PC-9 (cell line): ENCODE results near the gene EGFR. TPM values are rescaled to one million over a fixed set of nuclear protein-coding genes. Genes with fewer than 3 reads are reported as not detected.

Experiments
- BruUV-seq: library from RNA; stranded (reverse); fragments of 400-500 nt; replicated peaks from 2 replicates; lab custom pipeline; 2021; lab: Mats Ljungman, UMichigan
- CTCF ChIA-PET: fragments of 300-600 bp; sonication (Branson Sonifier 250); formaldehyde crosslinking; loops from one replicate; lab custom pipeline; 2022; ENCODE audit warnings: antibody characterized with exemption; lab: Charles Lee
- POLR2A ChIA-PET: fragments of 300-600 bp; sonication (Branson Sonifier 250); formaldehyde crosslinking; loops from one replicate; lab custom pipeline; 2022; ENCODE audit warnings: antibody characterized with exemption; ENCODE audit not compliant: unreplicated experiment; lab: Charles Lee
- DNase-seq, 2 experiments: peaks; one replicate each; pipeline versions ENCODE4 v3.0.0 to v3.0.0-alpha.2; 2015 to 2022; ENCODE audit warnings: mixed read lengths in 1 of 2
- H2AFZ ChIP-seq: fragments of 200-600 bp; sonication (generic); 2 replicates; pipeline ENCODE4 v1.8.1; 2017; ENCODE audit warnings: antibody characterized with exemption
- H3F3A ChIP-seq: fragments of 200-600 bp; sonication (generic); 2 replicates; pipeline ENCODE4 v1.8.1; 2017; ENCODE audit warnings: antibody characterized with exemption, mild to moderate bottlenecking, low read depth; ENCODE audit not compliant: insufficient read depth
- H3K27ac ChIP-seq: fragments of 200-600 bp; sonication (generic); 2 replicates; pipeline ENCODE4 v1.6.1; 2016; ENCODE audit warnings: mixed run types
- H3K27me3 ChIP-seq: fragments of 200-600 bp; sonication (generic); 2 replicates; pipeline ENCODE4 v1.6.1; 2016; ENCODE audit warnings: low read depth, mixed run types; ENCODE audit not compliant: insufficient read depth
- H3K36me3 ChIP-seq: fragments of 200-600 bp; sonication (generic); 2 replicates; pipeline ENCODE4 v1.6.1; 2016; ENCODE audit warnings: low read depth, mixed run types
- H3K4me1 ChIP-seq: fragments of 200-600 bp; sonication (generic); replicated peaks from 2 replicates; pipeline ENCODE4 v1.6.1; 2016; ENCODE audit warnings: mixed run types; ENCODE audit not compliant: insufficient read depth
- H3K4me2 ChIP-seq: fragments of 200-600 bp; sonication (generic); 2 replicates; pipeline ENCODE4 v1.6.1; 2017; ENCODE audit warnings: mixed run types
- H3K4me3 ChIP-seq: fragments of 200-600 bp; sonication (generic); 2 replicates; pipeline ENCODE4 v1.6.1; 2016; ENCODE audit warnings: mixed run types
- H3K79me2 ChIP-seq: fragments of 200-600 bp; sonication (generic); 2 replicates; pipeline ENCODE4 v1.6.1; 2017; ENCODE audit warnings: low read depth, mixed run types
- H3K9me2 ChIP-seq: fragments of 200-600 bp; sonication (generic); 2 replicates; pipeline ENCODE4 v1.8.1; 2017; ENCODE audit warnings: mild to moderate bottlenecking; ENCODE audit not compliant: insufficient read depth
- H3K9me3 ChIP-seq: fragments of 200-600 bp; sonication (generic); 2 replicates; pipeline ENCODE4 v1.8.1; 2016; ENCODE audit warnings: low read depth; ENCODE audit not compliant: insufficient read depth
- H4K20me1 ChIP-seq: fragments of 200-600 bp; sonication (generic); 2 replicates; pipeline ENCODE4 v1.8.1; 2017; ENCODE audit not compliant: insufficient read depth
- EZH2 ChIP-seq: fragments of 200-600 bp; sonication (generic); IDR thresholded peaks from 2 replicates; pipeline ENCODE4 v1.8.0; 2017; ENCODE audit warnings: antibody characterized with exemption, low read depth
- intact Hi-C: fragments of 100-400 bp; cut with micrococcal nuclease; formaldehyde crosslinking; loops from one replicate; pipeline ENCODE4 v1.10.0; 2022; ENCODE audit not compliant: unreplicated experiment
- total RNA-seq: library from RNA; stranded (reverse); gene quantifications from 2 replicates; pipeline ENCODE4 v1.2.3, GENCODE V29; 2021
- TF ChIP-seq, protein P1 (sequence below): fragments of 200-600 bp; sonication (generic); conservative IDR thresholded peaks from 2 replicates; pipeline ENCODE4 v1.6.1; 2017; ENCODE audit warnings: mixed run types, antibody characterized with exemption, mild to moderate bottlenecking, moderate library complexity

Gene EGFR
- total RNA-seq, 1 experiment from 2014 or later, result 342 TPM

DNA sequence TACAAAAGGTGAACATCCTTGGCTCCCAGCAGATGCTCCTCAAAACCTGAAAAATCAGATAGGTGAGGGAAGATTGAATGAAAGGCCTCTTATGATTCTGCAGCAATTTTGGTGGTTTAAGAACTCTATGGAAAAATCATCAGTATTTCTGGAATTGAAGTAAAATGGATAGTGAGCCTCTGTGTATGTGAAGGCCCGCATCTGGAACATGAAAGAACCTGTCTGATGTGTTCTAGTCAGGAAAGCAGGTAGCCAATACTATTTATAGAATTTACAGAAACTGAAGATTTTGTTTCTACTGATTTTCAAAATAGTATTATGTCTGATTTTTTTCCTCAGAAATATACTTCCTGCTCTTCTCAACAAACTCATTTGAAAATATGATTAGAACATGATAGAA is 37.3 kb downstream of the EGFR start:
- H3K27me3 ChIP-seq, result no peaks in the 10 kb centered on the region
- H3K27ac ChIP-seq, result peak overlapping the region; percentile 15
- no peaks in the 10 kb centered on the region for H3K9me2 ChIP-seq
- no peaks in the 10 kb centered on the region for H3K9me3 ChIP-seq
- intact Hi-C loops, result no loop called here
- H3K4me2 ChIP-seq, result no peak overlapping the region
- peaks cover 99% of the 10 kb centered on the region for H3K79me2 ChIP-seq
- peaks cover 59% of the 10 kb centered on the region for H3K36me3 ChIP-seq
- H3K4me3 ChIP-seq, result no peak overlapping the region
- POLR2A ChIA-PET, result no interaction called here
- H2AFZ ChIP-seq, result no peak overlapping the region
- CTCF ChIA-PET, result no interaction called here
- H3F3A ChIP-seq, result peaks cover 70% of the 10 kb centered on the region
- H4K20me1 ChIP-seq, result no peaks in the 10 kb centered on the region
- TF ChIP-seq EZH2, result no peak
- TF ChIP-seq, protein P1, sequence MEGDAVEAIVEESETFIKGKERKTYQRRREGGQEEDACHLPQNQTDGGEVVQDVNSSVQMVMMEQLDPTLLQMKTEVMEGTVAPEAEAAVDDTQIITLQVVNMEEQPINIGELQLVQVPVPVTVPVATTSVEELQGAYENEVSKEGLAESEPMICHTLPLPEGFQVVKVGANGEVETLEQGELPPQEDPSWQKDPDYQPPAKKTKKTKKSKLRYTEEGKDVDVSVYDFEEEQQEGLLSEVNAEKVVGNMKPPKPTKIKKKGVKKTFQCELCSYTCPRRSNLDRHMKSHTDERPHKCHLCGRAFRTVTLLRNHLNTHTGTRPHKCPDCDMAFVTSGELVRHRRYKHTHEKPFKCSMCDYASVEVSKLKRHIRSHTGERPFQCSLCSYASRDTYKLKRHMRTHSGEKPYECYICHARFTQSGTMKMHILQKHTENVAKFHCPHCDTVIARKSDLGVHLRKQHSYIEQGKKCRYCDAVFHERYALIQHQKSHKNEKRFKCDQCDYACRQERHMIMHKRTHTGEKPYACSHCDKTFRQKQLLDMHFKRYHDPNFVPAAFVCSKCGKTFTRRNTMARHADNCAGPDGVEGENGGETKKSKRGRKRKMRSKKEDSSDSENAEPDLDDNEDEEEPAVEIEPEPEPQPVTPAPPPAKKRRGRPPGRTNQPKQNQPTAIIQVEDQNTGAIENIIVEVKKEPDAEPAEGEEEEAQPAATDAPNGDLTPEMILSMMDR, result no peak
- H3K4me1 ChIP-seq, result peaks cover 54% of the 10 kb centered on the region
- BruUV-seq, result no TSS peak
- DNase-seq, result no peak

DNA sequence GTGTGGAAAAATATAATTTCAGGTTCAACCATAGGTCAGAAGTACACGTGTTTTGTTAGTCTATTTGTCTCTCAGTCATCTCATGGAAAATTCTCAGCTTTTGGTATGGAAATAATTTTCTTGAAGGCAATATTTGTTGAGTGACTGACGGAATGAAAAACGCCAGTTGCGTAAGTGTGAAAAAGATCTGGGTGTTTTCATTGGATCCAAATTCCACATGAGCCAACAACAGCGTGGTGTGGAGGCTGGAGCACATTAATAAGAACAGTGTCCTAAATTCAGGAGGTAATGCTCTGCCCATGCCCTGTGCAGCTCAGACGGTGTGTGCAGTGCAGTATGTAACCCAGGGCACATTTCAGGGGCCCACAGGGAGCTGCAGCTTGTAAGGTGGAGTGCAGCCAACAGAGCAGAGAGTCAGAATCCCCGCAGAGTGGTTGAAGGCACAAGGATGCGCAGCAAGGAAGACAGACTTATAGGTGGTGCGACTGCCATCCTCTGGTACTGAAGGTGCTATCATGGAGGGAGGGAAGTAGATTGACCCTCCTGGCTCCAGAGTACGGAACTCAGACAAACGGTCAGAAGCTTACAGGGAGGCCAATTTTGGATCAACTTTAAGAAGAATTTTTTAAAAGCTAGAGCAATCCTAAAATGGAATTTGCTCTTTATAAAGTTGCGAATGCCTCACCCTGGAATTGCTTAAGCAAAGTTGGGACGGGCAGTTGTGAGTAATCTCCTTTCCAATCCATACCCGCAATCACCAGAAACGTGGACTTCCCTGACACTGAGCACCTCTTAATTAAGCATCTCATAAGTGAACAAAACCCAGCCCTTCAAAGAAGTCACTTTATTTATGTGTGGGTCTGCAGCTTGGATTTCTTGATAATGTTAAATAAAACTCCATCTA is 38.0 kb downstream of the EGFR start:
- H3K79me2 ChIP-seq, result peaks cover 99% of the 10 kb centered on the region
- CTCF ChIA-PET, result no interaction called here
- H3K4me2 ChIP-seq, result no peak overlapping the region
- no peak overlapping the region for H2AFZ ChIP-seq
- intact Hi-C loops, result no loop called here
- POLR2A ChIA-PET, result no interaction called here
- peaks cover 66% of the 10 kb centered on the region for H3F3A ChIP-seq
- DNase-seq, result no peak
- H3K4me3 ChIP-seq, result no peak overlapping the region
- no peaks in the 10 kb centered on the region for H4K20me1 ChIP-seq
- H3K27me3 ChIP-seq, result no peaks in the 10 kb centered on the region
- H3K4me1 ChIP-seq, result peaks cover 46% of the 10 kb centered on the region
- peaks cover 54% of the 10 kb centered on the region for H3K36me3 ChIP-seq
- no TSS peak for BruUV-seq
- TF ChIP-seq, protein P1, result no peak
- TF ChIP-seq EZH2, result no peak
- H3K27ac ChIP-seq, result peak overlapping the region; percentile 24
- no peaks in the 10 kb centered on the region for H3K9me3 ChIP-seq
- H3K9me2 ChIP-seq, result no peaks in the 10 kb centered on the region

DNA sequence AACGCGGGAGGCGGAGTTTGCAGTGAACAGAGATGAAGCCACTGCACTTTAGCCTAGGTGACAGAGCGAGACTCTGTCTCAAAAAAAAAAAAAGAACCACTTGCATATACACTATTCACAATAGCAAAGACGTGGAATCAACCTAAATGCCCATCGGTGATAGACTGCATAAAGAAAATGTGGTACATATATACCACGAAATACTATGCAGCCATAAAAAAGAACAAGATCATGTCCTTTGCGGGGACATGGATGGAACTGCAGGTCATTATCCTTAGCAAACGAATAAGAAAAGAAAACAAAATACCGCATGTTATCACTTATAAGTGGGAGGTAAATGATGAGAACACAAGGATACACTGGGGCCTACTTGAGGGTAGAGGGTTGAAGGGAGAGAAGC is 39.5 kb downstream of the EGFR start:
- H3K36me3 ChIP-seq, result peaks cover 67% of the 10 kb centered on the region
- ChIA-PET POLR2A (interaction anchor here (0.6 kb wide), 1 partner anchor 641 kb away, joined by 3 read pairs; no protein-coding TSS in a partner anchor), CTCF (no interaction called here)
- intact Hi-C loops, result no loop called here
- H3K4me2 ChIP-seq, result no peak overlapping the region
- no peak overlapping the region for H3K4me3 ChIP-seq
- H3K79me2 ChIP-seq, result peaks cover 99% of the 10 kb centered on the region
- no peak overlapping the region for H2AFZ ChIP-seq
- no peak for TF ChIP-seq EZH2
- TF ChIP-seq, protein P1, result no peak
- H3K27ac ChIP-seq, result peak overlapping the region; percentile 36; the same call in 1 of the 2 replicates
- no peaks in the 10 kb centered on the region for H3K9me2 ChIP-seq
- no peaks in the 10 kb centered on the region for H3K9me3 ChIP-seq
- H4K20me1 ChIP-seq, result no peaks in the 10 kb centered on the region
- no peaks in the 10 kb centered on the region for H3K27me3 ChIP-seq
- peaks cover 46% of the 10 kb centered on the region for H3K4me1 ChIP-seq
- no TSS peak for BruUV-seq
- H3F3A ChIP-seq, result peaks cover 66% of the 10 kb centered on the region
- no peak for DNase-seq
